ENCODE data around the gene SEL1L2. TPM values are rescaled to one million over a fixed set of nuclear protein-coding genes. Genes with fewer than 3 reads are reported as not detected.

The SEL1L2 gene
- total RNA-seq, 1 experiment from 2014 or later: not detected

- Histone ChIP-seq H3K27ac (ENCODE audit: low read depth, low read length, poor library complexity, severe bottlenecking) (no peak overlapping the region), H3K27me3 (replicated peaks; ENCODE audit: insufficient read depth, low read depth, low read length, poor library complexity) (no peaks in the 10 kb centered on the region), H3K4me1 (ENCODE audit: insufficient read depth, low read length, poor library complexity, severe bottlenecking) (peaks cover 22% of the 10 kb centered on the region), H3K9me3 (ENCODE audit: low read depth, low read length, poor library complexity, severe bottlenecking) (no peaks in the 10 kb centered on the region), H3K4me3 (ENCODE audit: low read depth, low read length, poor library complexity, severe bottlenecking) (no peak overlapping the region), H3K36me3 (ENCODE audit: insufficient read depth, low read length, poor library complexity, severe bottlenecking) (no peaks in the 10 kb centered on the region)
- intact Hi-C loops (cut with micrococcal nuclease; ENCODE audit: unreplicated experiment): no loop called here
- BruUV-seq (replicated peaks): no TSS peak
- ChIA-PET POLR2A (ENCODE audit: low non-redundant PET) (interaction anchor here (0.6 kb wide), 1 partner anchor 681 kb away, joined by 3 read pairs; no protein-coding TSS in a partner anchor), CTCF (interaction anchor here (0.5 kb wide), 1 partner anchor 24 kb away, joined by 5 read pairs; no protein-coding TSS in a partner anchor)
- peak; percentile 23 for DNase-seq (ENCODE audit: low spot score)
- TF ChIP-seq CTCF (conservative IDR thresholded peaks at IDR 0.05; ENCODE audit: low read depth, low read length): no peak
- no peak for TF ChIP-seq EZH2 (IDR thresholded peaks at IDR 0.05; ENCODE audit: borderline replicate concordance, low read depth, low read length, poor library complexity, severe bottlenecking)
Observed at GRCh38 chr20:13865156-13865555, 125.3 kb downstream of the SEL1L2 start.

- Histone ChIP-seq H3K4me3 (ENCODE audit: low read depth, low read length, poor library complexity, severe bottlenecking) (no peak overlapping the region), H3K27me3 (replicated peaks; ENCODE audit: insufficient read depth, low read depth, low read length, poor library complexity) (no peaks in the 10 kb centered on the region), H3K36me3 (ENCODE audit: insufficient read depth, low read length, poor library complexity, severe bottlenecking) (no peaks in the 10 kb centered on the region), H3K27ac (ENCODE audit: low read depth, low read length, poor library complexity, severe bottlenecking) (no peak overlapping the region), H3K4me1 (ENCODE audit: insufficient read depth, low read length, poor library complexity, severe bottlenecking) (peaks cover 22% of the 10 kb centered on the region), H3K9me3 (ENCODE audit: low read depth, low read length, poor library complexity, severe bottlenecking) (no peaks in the 10 kb centered on the region)
- DNase-seq (ENCODE audit: low spot score): no peak
- TF ChIP-seq EZH2 (IDR thresholded peaks at IDR 0.05; ENCODE audit: borderline replicate concordance, low read depth, low read length, poor library complexity, severe bottlenecking): no peak
- no peak for TF ChIP-seq CTCF (conservative IDR thresholded peaks at IDR 0.05; ENCODE audit: low read depth, low read length)
- intact Hi-C loops (cut with micrococcal nuclease; ENCODE audit: unreplicated experiment): no loop called here
- CTCF ChIA-PET: no interaction called here
- no TSS peak for BruUV-seq (replicated peaks)
- POLR2A ChIA-PET (ENCODE audit: low non-redundant PET): no interaction called here
Observed at GRCh38 chr20:13863244-13863643, 127.2 kb downstream of the SEL1L2 start.

GRCh38 chr20:13862245-13862644, 128.2 kb downstream of the SEL1L2 start:
- Histone ChIP-seq H3K4me1 (ENCODE audit: insufficient read depth, low read length, poor library complexity, severe bottlenecking) (peaks cover 22% of the 10 kb centered on the region), H3K27ac (ENCODE audit: low read depth, low read length, poor library complexity, severe bottlenecking) (no peak overlapping the region), H3K9me3 (ENCODE audit: low read depth, low read length, poor library complexity, severe bottlenecking) (no peaks in the 10 kb centered on the region), H3K36me3 (ENCODE audit: insufficient read depth, low read length, poor library complexity, severe bottlenecking) (no peaks in the 10 kb centered on the region), H3K27me3 (replicated peaks; ENCODE audit: insufficient read depth, low read depth, low read length, poor library complexity) (no peaks in the 10 kb centered on the region), H3K4me3 (ENCODE audit: low read depth, low read length, poor library complexity, severe bottlenecking) (no peak overlapping the region)
- no peak for DNase-seq (ENCODE audit: low spot score)
- intact Hi-C loops (cut with micrococcal nuclease; ENCODE audit: unreplicated experiment): no loop called here
- TF ChIP-seq EZH2 (IDR thresholded peaks at IDR 0.05; ENCODE audit: borderline replicate concordance, low read depth, low read length, poor library complexity, severe bottlenecking): no peak
- no peak for TF ChIP-seq CTCF (conservative IDR thresholded peaks at IDR 0.05; ENCODE audit: low read depth, low read length)
- ChIA-PET CTCF (no interaction called here), POLR2A (ENCODE audit: low non-redundant PET) (no interaction called here)
- no TSS peak for BruUV-seq (replicated peaks)

Measured in A673 (cell line).